ENCODE data around the gene STK40. TPM values are rescaled to one million over a fixed set of nuclear protein-coding genes. Genes with fewer than 3 reads are reported as not detected.

The STK40 gene
- total RNA-seq, 1 experiment from 2014 or later = 22.3 TPM

DNA sequence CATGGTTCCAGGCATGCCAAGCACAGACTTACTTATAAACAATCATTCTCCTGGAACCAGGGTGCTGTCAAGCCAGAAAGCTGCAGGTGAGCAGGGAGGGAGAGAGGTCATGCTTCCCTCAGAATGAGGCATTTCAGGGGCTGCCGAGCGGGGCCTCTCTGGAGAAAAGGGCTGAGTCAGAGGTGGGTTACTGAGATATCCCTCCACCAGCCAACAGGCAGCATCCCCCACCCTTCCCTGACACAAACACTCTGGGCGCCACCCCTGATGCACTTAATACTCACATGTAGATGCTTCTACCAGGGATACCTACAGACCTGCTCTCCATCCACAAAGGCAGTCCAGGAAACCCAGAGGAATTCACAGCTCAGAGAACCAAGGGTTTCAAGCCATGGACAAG, 13.1 kb downstream of the STK40 start:
- DNase-seq (ENCODE audit: low read depth) = peak; percentile 62

DNA sequence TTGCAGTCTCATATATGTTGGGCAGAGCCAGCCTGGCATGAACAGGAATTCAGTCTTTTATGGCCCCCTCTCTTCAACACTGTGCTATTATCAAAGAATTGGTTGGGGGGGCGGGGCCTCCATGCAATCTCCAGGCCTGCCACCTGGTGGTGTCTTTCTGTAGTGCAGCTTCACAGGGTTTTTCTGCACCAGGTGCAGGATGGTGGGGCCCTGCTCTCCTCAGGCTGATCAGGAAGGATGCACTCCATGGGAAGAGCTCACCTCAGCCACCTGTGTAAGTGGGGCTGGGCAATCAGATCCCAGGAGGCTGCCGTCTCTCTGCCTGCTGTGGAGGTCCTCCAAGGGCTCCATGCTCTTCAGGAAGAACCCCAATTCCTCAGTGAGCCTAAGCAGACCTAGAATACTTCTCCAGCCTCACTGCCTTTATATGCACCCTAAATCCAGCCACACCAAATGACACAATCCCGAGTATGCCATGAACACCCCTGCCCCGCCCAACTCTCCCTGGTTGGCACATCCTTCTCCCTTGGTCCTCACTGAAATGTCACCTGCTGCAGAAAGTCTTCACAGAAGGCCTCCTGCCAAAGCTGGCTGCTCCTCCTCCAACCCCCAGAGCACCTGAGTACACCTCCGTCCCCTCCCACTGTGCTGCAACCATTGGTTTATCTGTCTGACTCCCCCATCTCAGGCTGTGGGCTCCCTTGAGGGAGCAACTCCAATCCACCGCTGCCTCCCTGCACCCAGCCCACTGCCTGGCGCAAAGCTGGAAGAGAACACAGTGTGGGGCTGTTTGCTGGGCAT, 16.5 kb downstream of the STK40 start:
- DNase-seq (ENCODE audit: low read depth) = peak; percentile 70

GRCh38 chr1:36367798-36368197, 17.9 kb downstream of the STK40 start:
- DNase-seq (ENCODE audit: low read depth) = no peak

- DNase-seq (ENCODE audit: low read depth) = no peak
Observed at GRCh38 chr1:36367066-36367465, 18.7 kb downstream of the STK40 start.

- DNase-seq (ENCODE audit: low read depth) = no peak
Observed at GRCh38 chr1:36366091-36366661, 19.5 kb downstream of the STK40 start.

GRCh38 chr1:36365381-36365780, 20.3 kb downstream of the STK40 start:
- no peak for DNase-seq (ENCODE audit: low read depth)

- DNase-seq (ENCODE audit: low read depth) = peak; percentile 29
Observed at GRCh38 chr1:36359911-36360550, 25.7 kb downstream of the STK40 start.

DNA sequence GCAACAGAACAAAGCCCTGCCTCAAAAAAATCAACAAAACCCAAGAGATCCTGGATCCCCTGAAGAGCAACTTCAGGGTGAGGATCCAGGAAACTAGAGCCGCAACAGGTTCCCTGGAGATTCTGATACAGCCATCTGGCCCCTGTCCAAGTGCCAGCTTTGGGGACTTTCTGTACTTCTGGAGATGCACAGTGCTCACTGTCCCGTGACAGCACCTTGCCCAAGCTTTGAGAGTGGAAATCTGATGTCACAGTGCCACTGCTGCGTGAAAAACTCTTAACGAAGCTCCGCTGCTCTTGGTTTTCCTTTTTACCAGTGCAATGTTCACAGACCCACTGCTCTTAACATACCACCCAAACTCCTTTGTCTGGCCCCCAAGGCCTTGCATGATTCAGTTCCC, 26.3 kb downstream of the STK40 start:
- DNase-seq (ENCODE audit: low read depth) = no peak

- no peak for DNase-seq (ENCODE audit: low read depth)
Observed at GRCh38 chr1:36358514-36359084, 27.1 kb downstream of the STK40 start.

DNA sequence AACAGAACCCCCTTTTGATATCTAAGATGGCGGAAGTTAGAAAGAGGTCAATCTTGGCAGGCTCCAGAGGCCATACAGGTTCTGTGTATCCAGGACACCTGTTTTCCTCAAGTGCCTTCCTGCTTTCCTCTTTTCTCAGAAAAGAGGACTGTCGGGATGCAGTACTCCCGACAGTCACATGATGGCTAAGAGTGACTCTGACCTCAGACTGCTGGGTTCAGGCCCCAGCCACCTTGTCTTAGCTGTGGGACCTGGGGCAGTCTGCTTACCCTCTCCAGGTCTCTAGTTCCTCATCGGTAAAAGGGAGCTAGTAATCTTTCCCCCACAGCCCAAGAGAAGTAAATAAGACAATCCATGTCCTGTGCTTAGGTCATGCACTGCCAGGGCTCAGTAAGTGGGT, 29.9 kb downstream of the STK40 start:
- no peak for DNase-seq (ENCODE audit: low read depth)

GRCh38 chr1:36354486-36354885, 31.2 kb downstream of the STK40 start:
- DNase-seq (ENCODE audit: low read depth) = no peak

GRCh38 chr1:36352910-36353878, 32.5 kb downstream of the STK40 start:
- peak; percentile 88 for DNase-seq (ENCODE audit: low read depth)

GRCh38 chr1:36352125-36352909, 33.4 kb downstream of the STK40 start:
- DNase-seq (ENCODE audit: low read depth) = peak; percentile 94

DNA sequence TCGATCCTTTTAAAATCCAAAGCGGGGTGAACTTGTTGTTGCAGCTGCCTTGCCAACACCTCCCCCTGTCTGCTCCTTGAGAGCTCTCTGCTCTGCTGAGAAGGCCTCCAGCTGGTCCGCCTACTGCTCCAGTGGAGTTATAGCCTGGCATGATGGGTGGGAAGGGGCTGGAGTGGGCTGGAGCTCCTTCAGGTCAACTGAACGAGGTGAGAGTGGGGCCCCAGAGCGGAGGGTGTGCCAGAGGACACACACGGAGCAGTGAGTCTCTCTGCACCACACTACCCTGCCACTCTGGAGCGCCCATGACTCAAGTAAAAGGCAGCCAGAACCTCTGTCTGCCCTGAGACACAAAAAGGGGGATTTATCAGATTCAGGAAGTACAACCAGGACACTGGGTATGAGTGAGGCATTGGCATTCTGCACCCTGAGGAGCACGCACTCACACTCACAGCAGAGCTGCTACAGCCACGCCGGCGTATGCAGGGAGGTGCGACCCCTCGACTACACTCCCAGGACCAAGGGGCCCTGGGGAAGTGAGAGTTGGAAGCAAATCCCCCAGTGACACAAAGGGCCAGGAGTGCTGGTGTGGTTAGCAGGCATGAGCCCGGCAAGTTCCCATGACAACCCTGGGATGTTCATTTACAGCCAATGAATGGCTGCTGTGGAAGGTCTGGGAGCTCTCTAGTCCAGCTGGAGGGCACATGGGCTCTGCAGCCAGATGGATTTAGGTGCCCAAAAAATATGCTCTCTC, 34.3 kb downstream of the STK40 start:
- DNase-seq (ENCODE audit: low read depth) = peak; percentile 97

GRCh38 chr1:36350659-36351226, 35.0 kb downstream of the STK40 start:
- peak; percentile 93 for DNase-seq (ENCODE audit: low read depth)

DNA sequence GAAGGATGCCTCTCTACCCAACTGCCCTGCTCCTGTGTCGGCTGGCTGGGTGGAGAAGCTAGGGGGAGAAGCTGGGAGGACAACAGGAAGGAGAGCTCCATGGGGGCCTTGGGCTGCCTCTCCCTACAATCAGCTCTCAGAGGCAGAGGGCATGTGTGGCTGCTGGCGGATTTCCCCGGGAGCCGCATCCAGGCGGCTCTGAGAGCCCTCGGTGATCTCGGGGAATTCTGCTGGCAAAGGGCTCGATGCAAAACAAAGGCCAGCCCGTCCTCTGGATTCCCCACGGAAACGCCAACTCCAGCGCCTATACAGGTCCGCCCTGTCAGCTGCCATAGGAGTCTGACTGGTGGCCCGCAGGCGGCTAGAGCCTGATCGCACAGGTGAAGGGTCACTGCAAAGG, 35.9 kb downstream of the STK40 start:
- DNase-seq (ENCODE audit: low read depth) = peak; percentile 29

DNA sequence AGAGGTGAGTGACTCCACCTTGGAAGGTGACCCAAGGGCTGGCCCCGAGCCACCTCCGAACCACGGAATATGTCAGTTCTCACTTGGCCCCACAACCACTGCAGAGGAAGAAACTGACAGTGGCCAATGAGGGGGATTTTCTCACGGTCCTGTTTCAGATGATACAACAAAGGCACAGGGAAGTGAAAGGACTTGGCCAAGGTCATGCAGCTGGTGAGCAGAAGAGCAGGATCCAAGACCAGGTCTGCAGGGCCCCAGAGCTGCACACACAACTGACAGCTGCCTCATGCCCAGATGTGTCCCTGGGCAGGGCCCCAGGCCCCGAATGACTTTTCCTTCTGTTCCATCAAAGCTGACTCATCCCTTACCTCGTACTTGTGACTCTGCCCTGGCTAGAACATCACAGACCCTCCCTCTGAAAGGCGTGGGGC, 36.5 kb downstream of the STK40 start:
- DNase-seq (ENCODE audit: low read depth) = peak; percentile 85

DNA sequence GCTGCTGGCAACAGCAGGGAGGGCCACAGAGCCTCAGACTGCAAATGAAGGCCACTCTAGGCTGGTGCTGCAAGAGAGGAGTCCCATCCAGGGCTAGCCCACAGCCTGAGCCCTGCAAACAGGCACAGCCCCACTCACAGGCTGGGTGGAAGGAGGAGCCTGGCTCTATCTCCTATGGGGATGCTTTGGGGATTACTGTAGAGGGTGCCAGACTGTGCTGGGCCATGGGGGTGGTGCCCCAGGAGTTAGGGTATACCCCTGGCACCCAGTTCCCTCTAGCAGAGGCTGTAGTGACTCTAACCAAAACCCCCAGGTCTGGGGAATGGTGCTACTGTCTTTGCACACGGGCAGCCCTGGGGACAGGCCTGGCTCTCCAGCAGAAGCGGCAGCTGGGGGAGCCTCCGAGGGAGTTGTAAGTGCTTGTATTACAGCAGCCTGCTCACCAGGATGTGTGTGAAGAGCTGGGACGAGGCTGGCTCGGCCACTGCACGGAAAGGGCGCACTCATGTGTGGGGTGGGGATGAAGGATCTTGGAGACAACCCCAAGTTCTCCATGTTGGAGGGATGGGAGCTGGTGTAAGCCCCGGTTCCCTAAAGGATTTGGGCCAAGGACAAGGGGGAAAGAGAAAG, 38.9 kb downstream of the STK40 start:
- DNase-seq (ENCODE audit: low read depth) = no peak

- DNase-seq (ENCODE audit: low read depth) = no peak
Observed at GRCh38 chr1:36345353-36345752, 40.4 kb downstream of the STK40 start.
